DND-41 (cell line): Measurements from ENCODE around the gene TMEM243.

ENCODE experiments used
- ATAC-seq: fragments of 200-7000 bp; cut with Tn5 transposase; 3 replicates; pipeline ENCODE4 v1.9.1; 2021; ENCODE audit warnings: low read depth; ENCODE audit not compliant: insufficient read depth
- DNase-seq: peaks from one replicate; pipeline ENCODE4 v3.0.0-alpha.2; 2020
- H2AFZ ChIP-seq: 2 replicates; pipeline ENCODE4 v1.6.0; 2012; ENCODE audit warnings: low read depth, low read length
- H3K27ac ChIP-seq: 2 replicates; pipeline ENCODE4 v1.5.1; 2012; ENCODE audit warnings: low read length, inconsistent platforms
- H3K27me3 ChIP-seq: fragments of 200-600 bp; sonication (generic); 2 replicates; pipeline ENCODE4 v1.6.0; 2012; ENCODE audit warnings: low read length, mild to moderate bottlenecking, inconsistent platforms; ENCODE audit not compliant: insufficient read depth, poor library complexity
- H3K36me3 ChIP-seq: 2 replicates; pipeline ENCODE4 v1.5.1; 2012; ENCODE audit warnings: low read length, inconsistent platforms; ENCODE audit not compliant: insufficient read depth
- H3K4me1 ChIP-seq: 2 replicates; pipeline ENCODE4 v1.5.1; 2012; ENCODE audit warnings: mild to moderate bottlenecking, low read length; ENCODE audit not compliant: insufficient read depth
- H3K4me2 ChIP-seq: 2 replicates; pipeline ENCODE4 v1.6.0; 2012; ENCODE audit warnings: mild to moderate bottlenecking, moderate library complexity, low read length, inconsistent platforms; ENCODE audit not compliant: insufficient read depth
- H3K4me3 ChIP-seq, 2 experiments: fragments of 200-600 bp in 1 of 2; shearing (Covaris generic) in 1 of 2; 2 replicates each; pipeline ENCODE4 v1.5.1; 2012 to 2016; ENCODE audit warnings: inconsistent platforms in 2 of 2, low read length in 2 of 2, mild to moderate bottlenecking in 2 of 2, low read depth in 1 of 2, moderate library complexity in 1 of 2
- H3K79me2 ChIP-seq: 2 replicates; pipeline ENCODE4 v1.6.0; 2012; ENCODE audit warnings: low read length, inconsistent platforms; ENCODE audit not compliant: insufficient read depth
- H3K9ac ChIP-seq: 2 replicates; pipeline ENCODE4 v1.6.0; 2012; ENCODE audit warnings: low read depth, mild to moderate bottlenecking, inconsistent platforms, low read length, moderate library complexity
- H3K9me3 ChIP-seq: 2 replicates; pipeline ENCODE4 v1.5.1; 2012; ENCODE audit warnings: low read length, moderate library complexity, mild to moderate bottlenecking, inconsistent platforms; ENCODE audit not compliant: insufficient read depth, severe bottlenecking
- H4K20me1 ChIP-seq: 2 replicates; pipeline ENCODE4 v1.6.0; 2012; ENCODE audit warnings: low read length; ENCODE audit not compliant: insufficient read depth
- CTCF ChIP-seq: IDR thresholded peaks from 2 replicates; pipeline ENCODE4 v1.5.1; 2012; ENCODE audit warnings: borderline replicate concordance, low read length, moderate library complexity, mild to moderate bottlenecking; ENCODE audit not compliant: poor library complexity, severe bottlenecking; ENCODE audit errors: extremely low read depth
- EZH2 ChIP-seq: IDR thresholded peaks from 3 replicates; pipeline ENCODE4 v1.6.1; 2012; ENCODE audit warnings: borderline replicate concordance, low read depth, mild to moderate bottlenecking, moderate library complexity, low read length, inconsistent platforms; ENCODE audit not compliant: severe bottlenecking

Gene TMEM243

GRCh38 chr7:87215046-87215445 lies 4.5 kb downstream of the TMEM243 start:
- ATAC-seq (no peak), DNase-seq (no peak)
- Histone ChIP-seq H2AFZ (no peak overlapping the region), H3K9me3 (no peaks in the 10 kb centered on the region), H4K20me1 (peaks cover 9% of the 10 kb centered on the region; the same call in 1 of the 2 replicates), H3K4me3 (no peak overlapping the region), H3K79me2 (peaks cover 92% of the 10 kb centered on the region), H3K27ac (no peak overlapping the region), H3K4me1 (peaks cover 53% of the 10 kb centered on the region), H3K36me3 (peaks cover 32% of the 10 kb centered on the region), H3K9ac (no peak overlapping the region), H3K4me2 (no peak overlapping the region), H3K27me3 (no peaks in the 10 kb centered on the region)
- no peak for TF ChIP-seq EZH2
- TF ChIP-seq CTCF = no peak

GRCh38 chr7:87213811-87214210 lies 5.7 kb downstream of the TMEM243 start:
- no peak overlapping the region for H3K27ac ChIP-seq
- H3K9ac ChIP-seq = no peak overlapping the region
- H3K4me2 ChIP-seq = no peak overlapping the region
- no peak overlapping the region for H2AFZ ChIP-seq
- peaks cover 30% of the 10 kb centered on the region for H3K36me3 ChIP-seq
- ATAC-seq (no peak), DNase-seq (no peak)
- H3K4me1 ChIP-seq = peaks cover 51% of the 10 kb centered on the region
- no peaks in the 10 kb centered on the region for H3K27me3 ChIP-seq
- peaks cover 12% of the 10 kb centered on the region; the same call in 1 of the 2 replicates for H4K20me1 ChIP-seq
- H3K79me2 ChIP-seq = peaks cover 88% of the 10 kb centered on the region
- no peaks in the 10 kb centered on the region for H3K9me3 ChIP-seq
- no peak overlapping the region for H3K4me3 ChIP-seq
- TF ChIP-seq CTCF (no peak), EZH2 (no peak)

- Histone ChIP-seq H3K4me2 (peak overlapping the region; percentile 33; the same call in 1 of the 2 replicates), H3K4me1 (peaks cover 45% of the 10 kb centered on the region), H3K36me3 (peaks cover 36% of the 10 kb centered on the region), H3K9ac (no peak overlapping the region), H4K20me1 (peaks cover 14% of the 10 kb centered on the region; the same call in 1 of the 2 replicates), H3K79me2 (peaks cover 87% of the 10 kb centered on the region), H3K9me3 (no peaks in the 10 kb centered on the region), H3K27me3 (no peaks in the 10 kb centered on the region), H3K4me3 (no peak overlapping the region), H3K27ac (peak overlapping the region; percentile 59; the same call in 1 of the 2 replicates), H2AFZ (no peak overlapping the region)
- ATAC-seq = no peak
- DNase-seq = no peak
- TF ChIP-seq EZH2 = no peak
- no peak for TF ChIP-seq CTCF
These were observed 6.3 kb downstream of the TMEM243 start for GRCh38 chr7:87213252-87213651.

- DNase-seq (no peak), ATAC-seq (0 out of 3 replicates have a peak, but pooled peaks have one; percentile 35)
- no peak overlapping the region for H2AFZ ChIP-seq
- H3K27ac ChIP-seq = peak overlapping the region; percentile 59; the same call in 1 of the 2 replicates
- H3K36me3 ChIP-seq = peaks cover 33% of the 10 kb centered on the region
- peaks cover 85% of the 10 kb centered on the region for H3K79me2 ChIP-seq
- peaks cover 38% of the 10 kb centered on the region for H3K4me1 ChIP-seq
- H3K4me3 ChIP-seq = no peak overlapping the region
- peak overlapping the region; percentile 8; the same call in 1 of the 2 replicates for H3K9ac ChIP-seq
- no peaks in the 10 kb centered on the region for H3K27me3 ChIP-seq
- H3K9me3 ChIP-seq = no peaks in the 10 kb centered on the region
- TF ChIP-seq CTCF = no peak
- no peak for TF ChIP-seq EZH2
- H3K4me2 ChIP-seq = peak overlapping the region; percentile 33; the same call in 1 of the 2 replicates
- H4K20me1 ChIP-seq = peaks cover 14% of the 10 kb centered on the region; the same call in 1 of the 2 replicates
These were observed 7.0 kb downstream of the TMEM243 start for GRCh38 chr7:87212498-87212897.
